HG03066 (cell line): Measurements from ENCODE around the gene PROB1.
A peak's percentile ranks its signal among the peaks of the same experiment; 100 is the strongest.
"Not testable (repeated sequence)": the region's sequence is repeated elsewhere in the genome, so short reads cannot be mapped to it uniquely, and the experiment has no call there.

Experiments used
- ATAC-seq: cut with Tn5 transposase; IDR thresholded peaks from one replicate; pipeline ENCODE4 v1.9.1; 2021; ENCODE audit warnings: low read depth; ENCODE audit not compliant: unreplicated experiment

The PROB1 gene

DNA sequence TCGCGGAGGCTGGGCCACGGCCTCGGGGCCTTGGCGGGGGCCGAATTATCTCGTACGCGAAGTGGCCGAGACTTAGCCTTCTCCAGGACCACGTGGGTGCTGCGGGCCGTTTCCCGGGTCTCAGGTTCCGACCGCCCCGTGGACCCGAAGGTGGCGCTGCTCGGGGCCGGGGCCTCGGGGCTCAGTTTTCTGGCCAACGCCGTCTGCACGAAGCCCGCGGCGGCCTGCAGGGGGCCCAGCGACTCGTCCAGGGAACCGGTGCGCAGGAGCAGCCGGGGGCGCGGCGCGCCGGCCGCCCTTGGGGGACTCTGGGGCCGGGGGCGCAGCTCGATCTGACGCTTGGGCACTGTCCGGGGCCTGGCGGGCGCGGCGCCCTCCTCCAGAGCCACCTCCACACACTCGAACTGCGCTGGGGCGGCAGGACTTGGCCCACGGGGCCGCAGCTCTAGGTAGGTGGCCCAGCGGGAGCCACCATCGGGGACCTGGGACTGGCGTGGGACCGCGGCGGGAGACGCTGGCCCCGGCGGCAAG, 716 bp downstream of the PROB1 start:
- ATAC-seq, result no peak

GRCh38 chr5:139393497-139394122, 1.3 kb downstream of the PROB1 start:
- ATAC-seq, result no peak

- ATAC-seq, result peak; percentile 42
Observed at GRCh38 chr5:139392678-139393496, 2.0 kb downstream of the PROB1 start.

GRCh38 chr5:139392324-139392677, 2.6 kb downstream of the PROB1 start:
- ATAC-seq, result peak; percentile 5

- no peak for ATAC-seq
Observed at GRCh38 chr5:139391570-139392323, 3.2 kb downstream of the PROB1 start.

- ATAC-seq, result no peak
Observed at GRCh38 chr5:139390639-139391569, 4.0 kb downstream of the PROB1 start.

DNA sequence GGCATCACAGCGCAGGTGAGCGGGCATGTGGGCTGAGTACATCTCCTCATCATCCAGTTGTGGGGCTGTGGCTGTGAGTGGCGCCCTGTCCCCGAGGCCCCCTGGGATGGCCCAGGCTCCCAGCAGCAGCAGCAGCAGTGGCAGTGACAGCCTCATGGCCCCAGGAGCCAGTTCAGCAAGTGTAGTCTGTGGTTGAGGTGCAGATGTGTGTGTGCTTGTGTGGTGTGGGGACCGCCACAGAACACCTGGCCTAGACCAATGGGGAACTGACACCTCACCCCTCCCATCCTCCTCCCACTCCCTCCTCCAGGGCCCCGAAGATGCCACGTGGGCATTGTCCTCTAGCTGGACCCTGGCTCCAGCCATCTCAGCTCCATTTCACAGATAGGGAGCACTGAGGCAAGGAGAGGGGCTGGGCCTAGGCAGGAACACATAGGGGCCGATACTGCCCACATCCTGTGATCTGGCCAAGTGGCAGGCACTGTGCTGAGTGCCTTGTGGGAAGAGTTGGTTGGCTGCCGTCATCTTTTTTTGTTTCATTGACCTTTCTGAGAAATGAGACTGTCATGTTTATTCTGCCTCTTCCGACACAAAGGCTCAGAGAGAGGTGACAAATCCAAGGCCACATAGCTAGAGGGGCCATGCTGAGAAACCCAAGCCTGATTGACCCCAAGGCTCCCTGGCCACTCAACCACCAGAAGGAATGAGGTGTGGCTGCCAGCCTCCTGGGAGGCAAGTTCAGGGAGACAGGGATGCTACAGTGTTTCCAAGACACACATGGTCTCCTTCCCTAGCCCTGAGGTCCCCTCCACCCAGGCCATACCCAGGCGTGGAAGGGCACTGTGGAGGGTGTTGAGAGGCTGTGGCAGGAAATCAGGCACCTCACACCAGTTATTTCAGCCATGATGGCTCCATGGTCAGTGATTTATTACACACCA, 4.9 kb downstream of the PROB1 start, which contains the start of gene MZB1:
MZB1 (minus strand) TSS at position 213 of the 938 bp plus-strand sequence; CDS start at position 156, 57 bp downstream.
- ATAC-seq, result peak; percentile 30

GRCh38 chr5:139388198-139388821, 6.6 kb downstream of the PROB1 start:
- ATAC-seq, result no peak

DNA sequence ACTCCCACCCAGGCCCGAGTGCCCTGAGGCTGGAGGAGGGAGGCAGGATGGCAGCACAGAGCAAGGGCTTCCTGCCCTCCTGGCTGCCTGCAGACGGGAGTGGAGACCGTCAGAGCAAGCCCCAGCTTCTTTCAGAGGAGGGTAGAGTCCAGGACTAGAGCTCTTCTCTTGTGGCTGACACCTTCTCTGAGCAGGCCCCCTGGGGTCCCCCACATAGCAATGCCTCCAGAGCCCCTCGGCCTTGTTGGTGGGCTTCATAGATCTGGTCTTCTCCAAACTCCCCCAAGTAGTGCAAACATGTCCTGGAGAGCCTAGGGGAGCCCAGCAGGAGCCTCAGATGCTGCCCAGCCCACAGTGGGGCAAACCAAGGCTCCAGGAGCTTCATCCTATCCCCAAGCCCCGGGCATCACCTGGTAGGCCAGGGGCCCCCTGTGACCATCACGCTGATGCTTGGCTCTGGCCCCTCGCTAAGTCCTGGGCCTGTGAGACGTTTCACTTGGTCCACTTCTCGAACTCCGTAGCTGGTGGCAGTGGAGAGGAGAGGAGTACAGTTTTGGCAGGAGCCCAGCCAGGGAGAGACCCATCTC, 7.2 kb downstream of the PROB1 start:
- no peak for ATAC-seq

DNA sequence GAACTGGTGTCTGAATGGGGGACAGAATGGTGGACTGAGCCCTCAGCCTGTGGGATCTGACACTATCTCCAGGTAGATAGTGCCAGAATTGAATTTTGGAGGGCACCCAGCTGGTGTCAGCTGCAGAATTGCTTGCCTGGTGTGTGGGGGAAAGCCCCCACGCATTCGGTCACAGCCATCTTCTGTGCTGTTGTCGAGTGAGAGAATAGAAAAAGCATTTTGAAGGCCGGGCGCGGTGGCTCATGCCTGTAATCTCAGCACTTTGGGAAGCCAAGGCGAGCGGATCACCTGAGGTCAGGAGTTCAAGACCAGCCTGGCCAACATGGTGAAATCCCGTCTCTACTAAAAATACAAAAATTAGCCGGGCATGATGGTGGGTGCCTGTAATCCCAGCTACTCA, 7.9 kb downstream of the PROB1 start:
- not testable (repeated sequence) for ATAC-seq

DNA sequence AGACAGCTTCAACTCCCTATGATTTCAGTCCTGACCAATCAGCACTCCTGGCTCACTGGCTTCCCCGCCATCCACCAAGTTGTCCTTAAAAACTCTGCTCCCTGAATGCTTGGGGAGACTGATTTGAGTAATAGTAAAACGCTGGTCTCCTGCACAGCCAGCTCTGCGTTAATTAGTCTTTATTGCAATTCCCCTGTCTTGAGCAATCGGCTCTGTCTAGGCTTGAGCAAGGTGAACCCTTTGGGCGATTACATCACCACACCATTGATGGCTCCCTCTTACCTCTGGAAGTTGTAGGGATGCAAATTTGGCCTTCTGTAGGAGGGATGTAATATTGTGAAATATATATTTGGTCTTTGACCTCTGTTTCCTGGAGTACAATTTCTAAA, 8.9 kb downstream of the PROB1 start:
- no peak for ATAC-seq

- ATAC-seq, result no peak
Observed at GRCh38 chr5:139385061-139386049, 9.5 kb downstream of the PROB1 start.

DNA sequence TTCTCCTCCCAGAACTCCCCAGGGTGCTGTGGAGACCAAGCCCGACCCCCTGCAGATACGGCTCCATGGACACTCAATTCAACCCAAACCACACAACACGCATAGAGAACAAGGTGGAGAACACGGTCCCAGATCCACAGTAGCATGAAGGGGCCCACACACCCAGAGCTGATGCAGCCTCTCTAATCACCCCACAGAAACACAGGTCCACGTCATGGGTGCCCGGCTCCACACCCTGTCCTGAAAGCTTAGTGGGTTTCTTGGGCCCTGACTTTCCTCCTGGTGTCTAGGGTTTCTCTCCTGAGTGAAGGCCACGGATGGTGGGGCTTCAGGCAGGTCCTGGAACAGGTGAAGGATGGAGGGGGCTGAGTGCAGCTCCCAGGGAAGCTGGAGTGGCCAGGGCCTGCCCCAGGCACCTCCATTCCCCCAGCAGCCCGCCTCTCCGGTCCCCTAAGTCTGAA, 10.3 kb downstream of the PROB1 start:
- no peak for ATAC-seq

- ATAC-seq, result no peak
Observed at GRCh38 chr5:139383993-139384590, 10.8 kb downstream of the PROB1 start.

DNA sequence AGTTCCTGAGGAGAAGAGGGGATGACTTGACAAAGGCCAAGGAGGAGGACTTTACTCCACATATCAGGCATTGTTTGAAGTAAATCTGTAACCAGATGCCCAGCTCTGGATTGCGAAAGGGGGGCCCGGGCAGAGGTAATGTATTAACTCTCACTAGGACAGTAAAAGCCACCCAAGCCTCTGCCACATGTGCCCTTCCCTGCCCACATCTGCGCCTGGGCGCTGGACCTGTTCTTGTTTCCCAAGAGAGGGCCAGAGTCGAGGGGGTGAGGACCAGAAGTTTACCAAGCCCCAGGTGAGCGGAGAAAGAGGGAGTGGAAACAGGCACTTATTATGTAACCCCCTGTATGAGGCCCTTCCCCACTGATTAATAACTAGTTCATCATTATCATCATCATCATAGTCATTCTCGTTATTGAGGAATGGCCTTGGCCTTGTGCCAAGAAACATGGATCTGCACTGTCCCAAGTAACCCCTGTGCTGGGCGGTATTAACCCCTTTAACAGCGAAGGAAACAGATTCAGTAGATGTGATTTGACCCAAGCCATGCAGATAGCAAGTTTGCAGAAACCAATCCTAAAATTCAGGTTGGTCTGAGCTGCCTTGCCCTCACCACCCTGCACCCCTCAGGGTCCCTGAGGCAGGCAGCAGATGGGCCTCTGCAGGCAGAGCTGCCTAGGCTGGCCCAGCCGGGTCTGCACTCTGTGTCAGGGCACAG, 11.5 kb downstream of the PROB1 start, which contains the start of gene SLC23A1:
SLC23A1 (minus strand) TSS at position 23 of the 718 bp plus-strand sequence. CDS start 44 bp downstream, outside the sequence.
- no peak for ATAC-seq

GRCh38 chr5:139382807-139383206, 12.1 kb downstream of the PROB1 start:
- ATAC-seq, result no peak
